ENCODE data around the gene GCK. TPM values are rescaled to one million over a fixed set of nuclear protein-coding genes. Genes with fewer than 3 reads are reported as not detected.
A peak's percentile ranks its signal among the peaks of the same experiment; 100 is the strongest.

GCK gene
- total RNA-seq, 4 donors from 2014 or later = not detected

DNA sequence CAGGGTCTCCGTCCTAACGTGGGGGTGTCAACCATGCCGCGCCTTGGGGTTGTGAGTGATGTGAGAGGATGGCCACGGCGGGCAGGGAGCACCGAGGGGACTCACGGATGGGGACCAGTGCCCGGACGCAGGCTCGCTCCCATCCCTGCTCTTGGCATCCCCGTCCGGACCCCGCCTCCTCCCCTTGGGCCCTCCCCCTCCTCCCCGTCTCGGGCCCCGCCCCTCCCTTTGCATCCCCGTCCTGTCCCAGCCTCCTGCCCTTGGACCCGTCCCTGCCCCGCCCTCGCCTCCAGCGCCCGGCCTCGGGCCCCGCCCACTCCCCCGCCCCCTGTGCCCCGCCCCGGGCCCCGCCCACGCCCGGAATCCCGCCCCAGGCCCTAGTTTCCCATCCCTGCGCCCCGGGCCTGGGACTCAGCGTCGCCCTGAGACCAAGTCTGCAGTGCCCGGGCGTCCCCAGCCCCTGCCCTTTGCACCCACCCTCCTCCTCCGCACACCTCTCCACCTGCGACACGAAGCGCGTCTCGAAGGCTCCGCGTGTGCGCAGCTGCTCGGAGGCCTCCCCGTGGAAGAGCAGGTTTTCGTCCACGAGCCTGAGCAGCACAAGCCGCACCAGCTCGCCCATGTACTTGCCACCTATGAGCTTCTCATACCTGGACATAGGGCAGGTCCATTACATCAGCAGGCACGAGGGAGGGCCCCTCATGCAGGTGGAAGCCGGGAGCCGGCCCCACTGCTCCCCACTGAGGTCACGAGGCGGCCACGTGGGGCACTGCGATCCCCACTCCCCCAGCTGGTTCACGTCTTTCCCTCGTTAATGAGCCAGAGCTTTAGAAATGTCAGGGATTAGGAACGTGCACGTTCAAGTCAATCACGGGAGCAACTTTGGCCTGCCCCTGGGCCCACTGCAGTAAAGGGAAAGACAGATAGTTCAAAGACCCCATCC lies 43.0 kb downstream of the GCK start:
- Histone ChIP-seq H3K36me3 (no peaks in the 10 kb centered on the region), H3K4me3 (peak overlapping the region; percentile 39 to 52 (median 48)), H3K9me3 (no peaks in the 10 kb centered on the region), H3K27ac (no peak overlapping the region), H3K27me3 (no peaks in the 10 kb centered on the region), H3K4me1 (peaks cover 0 to 15% (median 5%) of the 10 kb centered on the region in 4 donors)
- DNase-seq = peak; percentile 67 to 92 (median 91)
- TF ChIP-seq POLR2A (IDR thresholded peaks at IDR 0.05) = no peak
- TF ChIP-seq CTCF (IDR thresholded peaks at IDR 0.05) = no peak

DNA sequence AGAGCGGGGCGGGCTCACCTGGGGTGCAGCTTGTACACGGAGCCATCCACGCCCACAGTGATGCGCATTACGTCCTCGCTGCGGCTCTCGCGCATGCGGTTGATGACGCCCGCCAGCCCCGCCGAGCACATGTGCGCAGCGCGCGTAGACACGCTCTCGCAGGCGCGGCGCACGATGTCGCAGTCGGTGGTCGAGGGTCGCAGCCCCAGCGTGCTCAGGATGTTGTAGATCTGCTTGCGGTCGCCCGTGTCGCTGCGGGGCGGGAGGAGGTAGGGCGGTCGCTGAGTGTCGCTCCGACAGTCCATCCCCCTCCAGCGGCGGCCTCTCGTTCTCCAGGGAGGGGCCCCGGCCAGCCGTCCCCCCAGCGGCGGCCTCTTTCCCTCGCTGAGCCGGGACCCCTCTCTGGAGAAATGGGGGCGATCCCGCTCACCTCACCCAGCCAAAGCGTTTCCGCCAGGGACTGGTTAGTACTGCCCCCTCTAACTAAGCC lies 43.7 kb downstream of the GCK start:
- DNase-seq = peak; percentile 24 to 55 (median 48)
- Histone ChIP-seq H3K27ac (no peak overlapping the region), H3K36me3 (no peaks in the 10 kb centered on the region), H3K4me1 (peaks cover 0 to 15% (median 5%) of the 10 kb centered on the region in 4 donors), H3K4me3 (peak overlapping the region; percentile 39 to 52 (median 48)), H3K9me3 (no peaks in the 10 kb centered on the region), H3K27me3 (no peaks in the 10 kb centered on the region)
- no peak for TF ChIP-seq POLR2A (IDR thresholded peaks at IDR 0.05)
- TF ChIP-seq CTCF (IDR thresholded peaks at IDR 0.05) = no peak

DNA sequence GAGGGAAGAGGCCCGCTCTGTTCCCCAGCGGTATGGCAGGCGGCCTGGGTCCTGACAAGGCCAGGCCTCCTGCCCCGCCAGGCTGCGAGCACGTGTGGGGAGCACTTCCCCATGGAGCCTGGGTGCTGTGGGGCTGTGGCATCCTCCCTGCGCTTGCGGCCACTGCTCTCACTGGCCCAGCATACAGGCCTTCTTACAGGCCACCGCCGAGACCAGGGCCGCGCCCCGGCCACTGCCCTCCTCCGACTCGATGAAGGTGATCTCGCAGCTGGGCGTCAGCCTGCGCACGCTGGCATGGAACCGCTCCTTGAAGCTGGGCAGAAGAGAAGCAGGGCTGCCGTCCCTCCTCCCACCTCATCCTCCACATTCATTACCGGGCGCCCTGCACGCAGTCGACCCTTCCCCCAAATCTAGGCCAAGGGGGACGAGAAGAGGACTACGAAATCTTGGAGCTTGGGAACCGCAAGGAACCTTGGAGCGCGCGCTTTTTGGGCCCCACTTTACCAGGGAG lies 44.2 kb downstream of the GCK start:
- Histone ChIP-seq H3K36me3 (no peaks in the 10 kb centered on the region), H3K4me1 (peaks cover 0 to 15% (median 5%) of the 10 kb centered on the region in 4 donors), H3K27ac (no peak overlapping the region), H3K4me3 (peak overlapping the region in 2 of 4 donors; percentile 49 to 52), H3K9me3 (no peaks in the 10 kb centered on the region), H3K27me3 (no peaks in the 10 kb centered on the region)
- no peak for TF ChIP-seq POLR2A (IDR thresholded peaks at IDR 0.05)
- TF ChIP-seq CTCF (IDR thresholded peaks at IDR 0.05) = no peak
- peak in 2 of 3 donors; percentile 37 to 45 for DNase-seq

GRCh38 chr7:44144426-44144967 lies 44.7 kb downstream of the GCK start:
- H3K9me3 ChIP-seq = no peaks in the 10 kb centered on the region
- no peak for TF ChIP-seq CTCF (IDR thresholded peaks at IDR 0.05)
- no peak for TF ChIP-seq POLR2A (IDR thresholded peaks at IDR 0.05)
- peaks cover 0 to 15% (median 5%) of the 10 kb centered on the region in 4 donors for H3K4me1 ChIP-seq
- H3K4me3 ChIP-seq = no peak overlapping the region
- peak in 2 of 3 donors; percentile 15 to 31 for DNase-seq
- no peak overlapping the region for H3K27ac ChIP-seq
- no peaks in the 10 kb centered on the region for H3K36me3 ChIP-seq
- no peaks in the 10 kb centered on the region for H3K27me3 ChIP-seq

GRCh38 chr7:44143646-44144250 lies 45.5 kb downstream of the GCK start:
- no peaks in the 10 kb centered on the region for H3K9me3 ChIP-seq
- no peaks in the 10 kb centered on the region for H3K27me3 ChIP-seq
- no peak overlapping the region for H3K4me3 ChIP-seq
- DNase-seq = peak in 2 of 3 donors; percentile 29 to 36
- TF ChIP-seq CTCF (IDR thresholded peaks at IDR 0.05) (no peak), POLR2A (IDR thresholded peaks at IDR 0.05) (no peak)
- no peak overlapping the region for H3K27ac ChIP-seq
- peaks cover 0 to 15% (median 5%) of the 10 kb centered on the region in 4 donors for H3K4me1 ChIP-seq
- no peaks in the 10 kb centered on the region for H3K36me3 ChIP-seq

Measured in Peyer's patch (tissue), 4 donors.